Measurements from ENCODE around the gene OTOA.

- no peak for TF ChIP-seq CTCF (IDR thresholded peaks at IDR 0.05)
- no peak for TF ChIP-seq POLR2A (IDR thresholded peaks at IDR 0.05)
Observed at GRCh38 chr16:21654466-21654865, 9.3 kb upstream of the OTOA start.
